Activated CD4-positive, alpha-beta T cell treated with anti-CD3 and anti-CD28 coated beads, Interleukin-10, Interleukin-2, amounts not matched to agents 100 ng/mL and 50 ng/mL, durations not matched to agents 16 hours and 8 hours (primary cell): ENCODE measurements around the gene PLAC9.

Source experiments
- DNase-seq: peaks from one replicate; pipeline ENCODE4 v3.0.0-alpha.2; 2020

Gene PLAC9

DNA sequence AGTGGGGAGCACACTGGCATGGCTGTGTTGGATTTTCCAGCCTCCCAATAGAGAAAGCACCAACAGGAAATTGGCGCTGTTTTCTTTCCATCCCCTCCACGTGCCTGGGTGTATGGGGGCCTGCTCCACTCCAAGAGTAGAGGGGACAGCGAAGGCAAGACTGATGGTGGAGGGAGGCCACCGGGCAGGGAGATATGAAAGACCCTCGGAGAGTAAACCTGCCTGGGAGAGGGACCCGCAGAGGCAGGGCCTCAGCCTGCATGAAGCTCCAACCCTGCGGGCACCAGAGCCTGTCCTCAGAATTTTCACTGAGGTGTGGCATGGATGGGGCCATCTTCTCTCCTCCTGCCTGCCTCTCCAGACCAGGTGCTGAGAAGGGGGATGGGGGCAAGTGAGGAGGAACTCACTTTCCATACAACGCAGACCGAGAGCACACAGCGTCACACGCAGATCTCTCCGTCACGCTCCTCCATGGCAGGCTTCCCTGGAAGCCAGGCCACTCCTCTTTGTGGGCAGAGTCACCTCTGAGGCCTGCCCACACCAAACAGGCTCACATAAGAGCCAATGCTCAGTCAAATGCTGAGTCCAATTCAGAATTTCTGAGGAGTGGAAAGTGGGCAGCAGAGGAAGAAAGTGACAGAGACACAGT is 54.0 kb downstream of the PLAC9 start:
- DNase-seq = no peak

DNA sequence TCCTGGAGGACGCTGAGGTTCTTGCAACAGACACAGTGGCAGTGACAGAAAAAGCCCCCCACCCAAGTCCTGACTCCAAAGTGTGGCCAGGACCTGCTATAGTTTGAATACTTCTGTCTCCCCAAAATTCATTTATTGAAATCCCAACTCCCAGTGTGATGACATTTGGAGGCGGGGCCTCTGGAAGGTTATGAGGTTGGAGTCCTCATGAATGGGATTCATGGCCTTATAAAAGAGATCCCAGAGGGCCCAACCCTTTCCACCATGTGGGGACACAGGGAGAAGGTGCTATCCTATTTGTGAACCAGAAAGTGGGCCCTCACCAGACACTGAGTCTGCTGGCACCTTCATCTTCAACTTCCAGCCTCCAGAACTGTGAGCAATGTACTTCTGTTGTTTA is 54.5 kb downstream of the PLAC9 start:
- DNase-seq = no peak

GRCh38 chr10:80187465-80188409 is 55.2 kb downstream of the PLAC9 start:
- peak; percentile 80 for DNase-seq

- DNase-seq = no peak
Measured at GRCh38 chr10:80188713-80189112, 56.2 kb downstream of the PLAC9 start.

- DNase-seq = no peak
Measured at GRCh38 chr10:80191589-80192270, 59.2 kb downstream of the PLAC9 start.

- DNase-seq = no peak
Measured at GRCh38 chr10:80192553-80192952, 60.0 kb downstream of the PLAC9 start.

DNA sequence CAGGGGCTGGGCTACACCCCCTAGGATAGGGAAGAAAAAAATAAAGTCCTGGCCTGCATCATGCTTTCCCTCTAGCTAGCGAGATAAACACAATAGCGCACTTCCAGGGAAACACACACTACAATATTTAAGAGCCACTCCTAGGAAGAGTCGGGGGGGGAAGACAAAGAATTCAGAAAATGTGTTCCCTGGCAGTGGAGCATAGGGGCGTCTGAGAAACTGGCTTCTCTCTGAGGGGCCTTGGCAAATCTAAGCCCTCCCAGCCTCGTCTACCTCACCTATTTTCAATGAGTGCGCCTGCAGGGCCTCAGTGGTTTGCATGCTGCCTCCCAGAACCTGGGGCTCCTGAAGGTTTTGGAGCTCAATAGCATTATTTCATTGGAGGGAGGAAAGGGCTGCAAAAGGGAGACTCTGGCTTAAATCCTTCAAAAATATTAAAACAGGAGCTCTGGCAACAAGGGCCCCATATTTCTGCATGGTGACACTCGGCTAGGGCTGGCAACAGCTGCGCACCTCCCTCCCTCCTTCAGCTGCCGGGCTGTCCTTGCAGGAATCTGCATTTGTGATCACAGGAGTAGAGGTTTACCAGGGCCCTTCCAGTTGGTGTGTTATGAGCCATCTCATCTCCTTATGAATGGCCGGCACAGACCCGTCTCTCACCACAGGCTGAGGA is 62.0 kb downstream of the PLAC9 start:
- no peak for DNase-seq
